Sigmoid colon (tissue), 4 donors: Measurements from ENCODE around the gene LAGE3.

ENCODE experiments used
- EP300 ChIP-seq, 4 donors: sonication (generic); formaldehyde crosslinking; IDR thresholded peaks; one replicate each; pipeline ENCODE4 v1.6.1; 2017; ENCODE audit warnings: antibody characterized with exemption in 4 of 4
- TF ChIP-seq, protein P1 (sequence below), 4 experiments: fragments of 450-650 bp in 3 of 4; fragments of 200-600 bp in 1 of 4; IDR thresholded peaks; one replicate each; pipeline ENCODE4 v1.5.1; 2016 to 2019; ENCODE audit warnings: antibody characterized with exemption in 4 of 4, mild to moderate bottlenecking in 3 of 4, moderate library complexity in 2 of 4

DNA sequence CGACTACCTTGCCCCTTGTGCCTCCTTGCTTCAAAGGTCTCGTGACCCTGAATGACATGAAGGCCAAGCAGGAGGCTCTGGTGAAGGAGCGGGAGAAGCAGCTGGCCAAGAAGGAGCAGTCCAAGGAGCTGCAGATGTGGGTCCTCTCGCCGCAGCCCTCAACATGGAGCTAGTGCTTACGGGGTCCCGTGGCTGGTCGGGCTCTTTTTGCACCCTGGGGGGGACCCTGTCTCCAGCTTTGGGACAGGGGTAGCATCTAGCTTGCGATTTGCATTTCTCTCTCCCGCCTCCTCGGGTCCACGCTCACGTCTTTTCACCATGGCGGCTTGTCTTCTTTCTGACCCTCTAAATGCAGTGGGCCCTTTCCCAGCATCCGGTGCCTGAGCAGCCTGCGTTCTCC is 33.3 kb downstream of the LAGE3 start:
- no peak for TF ChIP-seq EP300 (IDR thresholded peaks at IDR 0.05)
- TF ChIP-seq, protein P1, sequence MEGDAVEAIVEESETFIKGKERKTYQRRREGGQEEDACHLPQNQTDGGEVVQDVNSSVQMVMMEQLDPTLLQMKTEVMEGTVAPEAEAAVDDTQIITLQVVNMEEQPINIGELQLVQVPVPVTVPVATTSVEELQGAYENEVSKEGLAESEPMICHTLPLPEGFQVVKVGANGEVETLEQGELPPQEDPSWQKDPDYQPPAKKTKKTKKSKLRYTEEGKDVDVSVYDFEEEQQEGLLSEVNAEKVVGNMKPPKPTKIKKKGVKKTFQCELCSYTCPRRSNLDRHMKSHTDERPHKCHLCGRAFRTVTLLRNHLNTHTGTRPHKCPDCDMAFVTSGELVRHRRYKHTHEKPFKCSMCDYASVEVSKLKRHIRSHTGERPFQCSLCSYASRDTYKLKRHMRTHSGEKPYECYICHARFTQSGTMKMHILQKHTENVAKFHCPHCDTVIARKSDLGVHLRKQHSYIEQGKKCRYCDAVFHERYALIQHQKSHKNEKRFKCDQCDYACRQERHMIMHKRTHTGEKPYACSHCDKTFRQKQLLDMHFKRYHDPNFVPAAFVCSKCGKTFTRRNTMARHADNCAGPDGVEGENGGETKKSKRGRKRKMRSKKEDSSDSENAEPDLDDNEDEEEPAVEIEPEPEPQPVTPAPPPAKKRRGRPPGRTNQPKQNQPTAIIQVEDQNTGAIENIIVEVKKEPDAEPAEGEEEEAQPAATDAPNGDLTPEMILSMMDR (IDR thresholded peaks at IDR 0.05), result no peak
